Vagina (tissue), 2 donors: ENCODE data around the gene TEX44. TPM values are rescaled to one million over a fixed set of nuclear protein-coding genes. Genes with fewer than 3 reads are reported as not detected.

Experiments used
- DNase-seq, 2 donors: peaks; one replicate each; pipeline ENCODE4 v3.0.0-alpha.2; 2017; ENCODE audit errors: extremely low spot score in 2 of 2
- H3K27ac ChIP-seq: fragments of 200-600 bp; sonication (generic); one replicate; pipeline ENCODE4 v1.5.1; 2019
- H3K27me3 ChIP-seq: fragments of 200-600 bp; sonication (generic); one replicate; pipeline ENCODE4 v1.5.1; 2019
- H3K36me3 ChIP-seq, 2 donors: fragments of 200-600 bp; sonication (generic); one replicate each; pipeline ENCODE4 v1.5.1; 2017 to 2019
- H3K4me1 ChIP-seq: fragments of 200-600 bp; sonication (generic); one replicate; pipeline ENCODE4 v1.5.1; 2019
- H3K4me3 ChIP-seq, 2 donors: fragments of 200-600 bp; sonication (generic); 1 replicate in 1 of 2; 2 replicates in 1 of 2; pipeline ENCODE4 v1.5.1; 2016 to 2019
- H3K9me3 ChIP-seq: fragments of 200-600 bp; sonication (generic); one replicate; pipeline ENCODE4 v1.5.1; 2019
- CTCF ChIP-seq, 3 experiments: fragments of 450-650 bp in 2 of 3; fragments of 200-600 bp in 1 of 3; sonication (generic) in 1 of 3; IDR thresholded peaks; one replicate each; pipeline ENCODE4 v1.5.1; 2017 to 2019; ENCODE audit warnings: antibody characterized with exemption in 3 of 3, mild to moderate bottlenecking in 2 of 3, moderate library complexity in 2 of 3
- POLR2A ChIP-seq, 2 donors: fragments of 450-650 bp; IDR thresholded peaks; one replicate each; pipeline ENCODE4 v1.6.1; 2017; ENCODE audit warnings: antibody characterized with exemption in 2 of 2, mild to moderate bottlenecking in 2 of 2, moderate library complexity in 2 of 2
- POLR2AphosphoS5 ChIP-seq, 2 donors: sonication (generic); formaldehyde crosslinking; IDR thresholded peaks; one replicate each; pipeline ENCODE4 v1.9.0; 2017; ENCODE audit warnings: antibody characterized with exemption in 2 of 2, mild to moderate bottlenecking in 2 of 2, low read depth in 1 of 2; ENCODE audit not compliant: insufficient read depth in 1 of 2
- intact Hi-C: fragments of 100-400 bp; cut with DNase I; formaldehyde crosslinking; loops from one replicate; pipeline ENCODE4 v1.15.1; 2023
- total RNA-seq: library from RNA; depleted of rRNA; stranded (reverse); fragments of >200 nt; gene quantifications from one replicate; pipeline ENCODE4 v1.2.3, GENCODE V29; 2016

Gene TEX44
- total RNA-seq, 1 donor from 2014 or later: not detected

GRCh38 chr2:231602859-231603467 is 10.3 kb downstream of the TEX44 start:
- intact Hi-C loops: loop anchor here (5.0 kb wide), 1 partner anchor 41 kb away; no protein-coding TSS in a partner anchor
- Histone ChIP-seq H3K4me3 (no peak overlapping the region), H3K9me3 (no peaks in the 10 kb centered on the region), H3K27ac (peak overlapping the region; percentile 95), H3K36me3 (no peaks in the 10 kb centered on the region), H3K27me3 (no peaks in the 10 kb centered on the region), H3K4me1 (peaks cover 42% of the 10 kb centered on the region)
- TF ChIP-seq POLR2A (IDR thresholded peaks at IDR 0.05) (no peak), CTCF (IDR thresholded peaks at IDR 0.05) (no peak), POLR2AphosphoS5 (IDR thresholded peaks at IDR 0.05; ENCODE audit: insufficient read depth in 1 of 2, low read depth in 1 of 2) (no peak)
- no peak for DNase-seq

- Histone ChIP-seq H3K4me1 (peaks cover 40% of the 10 kb centered on the region), H3K4me3 (peak overlapping the region; percentile 59 to 61), H3K27me3 (no peaks in the 10 kb centered on the region), H3K36me3 (no peaks in the 10 kb centered on the region), H3K9me3 (no peaks in the 10 kb centered on the region), H3K27ac (peak overlapping the region; percentile 95)
- TF ChIP-seq POLR2A (IDR thresholded peaks at IDR 0.05): peak in 1 of 2 donors; percentile 84
- TF ChIP-seq POLR2AphosphoS5 (IDR thresholded peaks at IDR 0.05; ENCODE audit: insufficient read depth in 1 of 2, low read depth in 1 of 2): no peak
- TF ChIP-seq CTCF (IDR thresholded peaks at IDR 0.05): no peak
- intact Hi-C loops: loop anchor here (5.0 kb wide), 1 partner anchor 42 kb away; no protein-coding TSS in a partner anchor
- DNase-seq: no peak
Measured at GRCh38 chr2:231604101-231604684, 11.5 kb downstream of the TEX44 start.

- intact Hi-C loops: loop anchor here (5.0 kb wide), 1 partner anchor 43 kb away; no protein-coding TSS in a partner anchor
- DNase-seq: peak in 1 of 2 donors; percentile 99
- Histone ChIP-seq H3K4me1 (peaks cover 40% of the 10 kb centered on the region), H3K9me3 (no peaks in the 10 kb centered on the region), H3K27me3 (no peaks in the 10 kb centered on the region), H3K36me3 (no peaks in the 10 kb centered on the region), H3K27ac (peak overlapping the region; percentile 95), H3K4me3 (peak overlapping the region; percentile 59 to 61)
- peak; percentile 62 to 93 for TF ChIP-seq POLR2AphosphoS5 (IDR thresholded peaks at IDR 0.05; ENCODE audit: insufficient read depth in 1 of 2, low read depth in 1 of 2)
- no peak for TF ChIP-seq POLR2A (IDR thresholded peaks at IDR 0.05)
- peak in 1 of 3 experiments; percentile 33 for TF ChIP-seq CTCF (IDR thresholded peaks at IDR 0.05)
Measured at GRCh38 chr2:231604685-231605606, 12.3 kb downstream of the TEX44 start.

DNA sequence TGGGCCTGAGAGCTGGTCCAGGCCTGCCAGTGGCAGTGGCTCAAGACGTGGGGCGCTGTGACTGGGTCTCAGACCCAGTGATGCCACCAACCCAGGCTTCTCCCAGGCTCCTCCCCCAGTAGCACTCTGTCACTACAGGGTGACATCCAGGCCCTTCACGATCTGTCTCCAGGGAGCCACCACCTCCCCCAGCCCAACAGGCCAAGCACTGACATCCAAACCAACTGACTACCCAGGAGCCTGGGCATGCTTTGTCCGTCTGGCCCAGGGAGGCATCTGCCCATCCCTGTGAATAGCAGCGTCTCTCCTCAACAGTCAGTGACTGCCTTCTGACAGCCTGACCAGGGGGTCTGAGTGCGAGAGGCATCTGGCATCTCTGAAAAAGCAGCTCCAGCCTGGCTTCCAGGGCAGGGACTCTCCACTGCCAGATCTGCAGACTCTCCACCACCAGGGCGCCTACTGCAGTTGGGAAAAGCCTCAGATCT is 13.0 kb downstream of the TEX44 start:
- Histone ChIP-seq H3K4me3 (peak overlapping the region in 1 of 2 donors; percentile 59), H3K36me3 (no peaks in the 10 kb centered on the region), H3K4me1 (peaks cover 38% of the 10 kb centered on the region), H3K27me3 (no peaks in the 10 kb centered on the region), H3K9me3 (no peaks in the 10 kb centered on the region), H3K27ac (peak overlapping the region; percentile 95)
- TF ChIP-seq CTCF (IDR thresholded peaks at IDR 0.05) (no peak), POLR2A (IDR thresholded peaks at IDR 0.05) (no peak), POLR2AphosphoS5 (IDR thresholded peaks at IDR 0.05; ENCODE audit: insufficient read depth in 1 of 2, low read depth in 1 of 2) (no peak)
- intact Hi-C loops: no loop called here
- DNase-seq: no peak
